Measurements from ENCODE around the gene SOS2.

Gene SOS2

GRCh38 chr14:50116181-50116956 is 115.0 kb downstream of the SOS2 start, which contains the start of gene VCPKMT:
Gene VCPKMT (minus strand): TSS chr14:50116572. CDS start chr14:50116552, 20 bp downstream.
- peak; percentile 94 for DNase-seq (ENCODE audit: low spot score)

DNA sequence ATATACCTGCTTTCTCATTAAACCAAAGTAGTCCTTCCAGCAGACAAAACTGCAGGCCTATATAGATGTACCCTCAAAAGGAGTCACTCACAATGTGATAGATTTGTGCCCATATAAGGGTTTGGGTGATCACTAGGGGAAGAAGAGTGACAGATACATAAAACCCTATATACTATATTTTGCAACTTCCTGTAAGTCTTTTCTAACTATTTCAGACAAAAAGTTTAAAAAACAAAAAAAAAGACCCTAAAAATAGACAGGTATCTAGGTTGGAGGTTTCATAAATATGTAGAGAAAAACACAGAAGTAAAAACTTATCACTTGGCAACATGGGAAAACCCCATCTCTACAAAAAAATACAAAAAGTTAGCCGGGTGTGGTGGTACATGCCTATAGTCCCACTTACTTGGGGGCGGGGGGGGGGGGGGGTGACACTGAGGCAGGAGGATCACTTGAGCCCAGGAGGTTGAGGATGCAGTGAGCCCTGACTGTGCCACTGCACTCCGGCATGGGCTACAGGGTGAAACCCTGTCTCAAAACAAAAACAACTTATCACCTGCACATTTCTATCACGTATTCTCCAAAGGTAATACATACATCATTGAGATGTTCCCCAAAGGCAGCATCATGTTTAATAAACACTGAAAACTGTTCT is 117.9 kb downstream of the SOS2 start:
- DNase-seq (ENCODE audit: low spot score) = no peak

DNA sequence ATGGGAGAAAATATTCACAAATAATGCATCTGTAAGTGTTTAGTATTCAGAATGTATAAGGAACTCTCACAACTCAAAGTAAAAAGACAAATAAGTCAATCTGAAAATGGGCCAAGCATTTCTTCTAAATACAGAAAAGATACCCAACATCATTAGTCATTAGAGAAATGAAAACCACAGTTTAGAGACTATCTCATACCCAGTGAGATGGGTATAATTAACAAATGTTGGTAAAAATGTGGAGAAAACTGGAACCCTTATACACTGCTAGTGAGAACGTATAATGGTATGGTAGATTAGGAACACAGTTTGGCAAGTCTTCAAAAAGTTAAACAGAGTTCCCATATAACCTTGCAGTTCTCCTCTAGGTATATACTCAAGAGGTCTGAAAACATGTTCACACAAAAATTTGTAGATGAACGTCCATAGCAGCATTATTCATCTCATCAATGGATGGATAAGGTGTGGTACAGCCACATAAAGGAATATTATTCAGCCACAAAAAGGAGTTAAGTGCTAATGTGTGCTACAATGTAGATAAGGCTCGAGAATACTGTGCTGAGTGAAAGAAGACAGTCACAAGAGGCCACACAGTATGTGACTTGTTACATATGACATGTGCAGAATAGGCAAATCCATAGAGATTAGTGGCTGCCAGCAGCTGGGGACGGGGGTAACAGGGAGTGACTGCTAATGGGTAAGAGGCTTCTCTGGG is 120.9 kb downstream of the SOS2 start:
- no peak for DNase-seq (ENCODE audit: low spot score)

DNA sequence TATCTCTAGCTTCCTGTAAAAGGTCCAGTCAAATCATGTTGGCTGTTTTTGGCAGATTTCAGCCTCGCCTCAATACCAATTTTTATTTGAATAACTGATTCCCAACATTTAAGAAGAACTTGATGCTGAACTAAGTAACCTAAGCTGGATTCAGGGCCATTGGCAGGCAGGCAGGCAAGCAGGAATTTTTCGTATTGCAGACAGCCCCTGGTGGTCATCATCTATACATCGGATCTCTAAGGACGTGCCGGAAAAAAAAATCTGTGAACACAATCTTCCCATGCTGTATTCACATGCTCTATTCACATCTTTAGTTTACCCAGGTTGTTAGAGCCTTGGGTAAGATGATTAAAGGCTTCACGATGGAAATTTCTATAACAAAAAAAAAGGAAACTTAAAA is 122.0 kb downstream of the SOS2 start:
- no peak for DNase-seq (ENCODE audit: low spot score)

- DNase-seq (ENCODE audit: low spot score) = no peak
These were observed 123.5 kb downstream of the SOS2 start for GRCh38 chr14:50107850-50108249.

DNA sequence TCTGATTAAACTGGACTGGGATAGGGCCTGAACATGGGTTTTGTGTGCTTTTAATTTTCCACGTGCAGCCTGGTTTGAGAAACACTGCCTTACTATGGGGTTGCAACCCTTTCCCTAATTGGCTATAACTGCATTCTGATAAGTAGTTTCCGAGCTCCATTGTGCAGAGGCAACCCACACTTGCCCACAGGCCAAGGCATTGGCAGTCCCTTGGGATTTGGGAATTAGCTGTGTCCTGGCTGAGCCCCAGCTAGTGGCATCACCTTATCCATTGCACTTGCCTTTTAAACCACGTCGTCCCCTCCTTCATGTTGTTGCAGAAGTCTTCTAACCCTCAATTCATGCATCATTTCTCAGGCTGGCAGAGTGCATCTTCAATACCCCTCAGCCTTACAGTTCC is 125.2 kb downstream of the SOS2 start:
- no peak for DNase-seq (ENCODE audit: low spot score)

DNA sequence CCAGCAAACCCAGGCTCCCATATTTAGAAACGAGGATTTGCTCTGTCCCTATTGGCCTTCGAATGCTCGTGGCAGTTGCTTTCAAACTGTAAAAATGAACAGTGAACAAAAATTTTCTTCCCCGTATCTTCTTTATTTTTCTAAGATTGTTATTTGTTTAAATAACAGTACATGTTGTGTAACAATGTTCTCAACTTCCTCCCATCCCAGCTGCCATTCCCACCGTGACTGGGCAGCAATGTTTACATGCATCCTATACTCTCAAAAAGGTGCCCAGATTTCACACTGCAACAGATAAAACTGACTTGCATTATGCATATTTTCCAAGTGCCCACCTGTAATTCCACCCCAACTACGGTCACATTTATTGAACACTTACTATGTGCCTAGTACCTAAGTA is 127.8 kb downstream of the SOS2 start:
- DNase-seq (ENCODE audit: low spot score) = no peak

- DNase-seq (ENCODE audit: low spot score) = no peak
These were observed 130.0 kb downstream of the SOS2 start for GRCh38 chr14:50101417-50101816.

GRCh38 chr14:50100805-50101204 is 130.6 kb downstream of the SOS2 start:
- no peak for DNase-seq (ENCODE audit: low spot score)

DNA sequence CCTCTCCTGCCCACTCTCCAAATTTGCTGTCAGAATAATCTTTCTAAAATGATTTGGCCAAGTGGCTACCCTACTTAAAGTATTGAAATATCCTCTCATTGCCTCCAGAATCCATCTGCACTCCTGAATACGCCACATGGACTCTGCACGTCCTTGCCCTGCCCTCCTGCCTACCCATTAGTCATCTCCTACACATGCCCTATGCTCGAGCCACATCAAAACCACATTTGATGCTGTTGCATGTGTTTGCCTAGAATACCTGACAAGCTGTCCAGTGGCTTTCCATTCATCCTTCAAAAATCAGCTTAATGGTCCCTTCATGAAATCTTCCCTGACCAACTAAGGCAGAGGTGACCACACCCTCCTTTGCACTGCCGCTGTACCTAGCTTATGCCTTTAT is 132.0 kb downstream of the SOS2 start:
- DNase-seq (ENCODE audit: low spot score) = no peak

DNA sequence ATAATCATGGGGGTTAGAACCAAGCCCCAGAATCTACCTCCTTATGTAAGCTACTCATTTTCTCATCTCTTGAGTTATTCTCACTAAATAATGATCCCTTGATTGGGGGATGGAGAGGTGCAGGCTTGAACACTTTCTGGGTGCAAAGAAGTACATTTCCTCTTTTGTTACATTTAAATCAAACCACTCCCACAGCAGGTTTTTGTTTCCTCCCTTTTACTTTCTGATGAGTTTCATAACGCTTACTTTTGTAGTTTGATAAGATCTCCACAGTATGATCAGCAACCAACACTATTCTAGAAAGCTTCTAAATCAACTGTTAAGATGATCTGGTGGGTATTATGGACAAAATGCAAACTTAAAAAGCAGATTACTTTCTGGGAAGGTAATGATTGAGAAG is 135.5 kb downstream of the SOS2 start:
- DNase-seq (ENCODE audit: low spot score) = no peak

DNA sequence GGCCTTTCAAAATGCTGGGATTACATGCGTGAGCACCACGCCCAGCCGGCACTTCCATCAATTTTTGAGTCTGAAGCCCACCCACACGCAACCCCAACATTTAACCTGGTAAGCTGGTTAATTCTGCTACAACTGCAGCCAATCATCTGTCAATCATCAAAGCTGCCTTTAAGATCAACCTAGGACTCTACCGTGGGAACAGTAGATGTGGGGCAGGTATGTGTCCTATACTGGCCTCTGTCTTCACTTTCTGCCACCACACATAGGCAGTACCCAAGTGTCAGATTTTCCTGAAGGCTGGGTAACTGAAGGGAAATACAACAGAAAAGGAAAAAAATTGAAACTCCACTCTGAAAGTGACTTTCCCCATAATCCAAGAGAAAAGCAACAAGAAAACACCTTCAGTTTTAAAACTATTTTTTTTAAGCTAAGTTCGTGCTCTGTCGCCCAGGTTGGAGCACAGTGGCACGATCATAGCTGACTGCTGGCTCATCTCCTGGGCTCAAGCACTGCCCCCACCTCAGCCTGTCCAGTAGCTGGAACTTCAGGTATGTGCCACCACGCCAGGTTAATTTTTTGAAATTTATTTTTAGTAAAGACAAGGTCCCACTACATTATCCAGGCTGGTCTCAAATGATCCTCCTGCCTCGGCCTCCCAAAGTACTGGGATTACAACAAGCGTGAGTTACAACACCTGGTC is 137.2 kb downstream of the SOS2 start:
- no peak for DNase-seq (ENCODE audit: low spot score)

DNA sequence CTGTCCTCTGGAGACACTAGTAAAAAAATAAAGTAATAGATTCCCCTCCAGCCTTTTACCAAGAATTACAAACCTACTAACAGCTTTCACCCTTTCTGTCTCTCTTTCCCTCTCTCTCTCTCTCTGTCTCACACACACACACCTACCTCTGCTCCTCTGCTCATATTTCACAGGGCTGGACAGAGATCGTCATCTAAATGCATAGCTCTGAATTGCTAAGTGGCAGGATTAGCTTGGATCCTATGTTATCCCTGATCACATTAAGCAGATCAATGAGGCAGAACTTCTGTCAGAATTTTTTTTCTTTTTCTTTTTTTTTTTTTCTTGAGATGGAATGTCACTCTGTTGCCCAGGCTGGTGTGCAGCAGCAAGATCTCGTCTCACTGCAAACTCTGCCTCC is 137.9 kb downstream of the SOS2 start:
- no peak for DNase-seq (ENCODE audit: low spot score)

GRCh38 chr14:50092006-50092555 is 139.3 kb downstream of the SOS2 start:
- no peak for DNase-seq (ENCODE audit: low spot score)

DNA sequence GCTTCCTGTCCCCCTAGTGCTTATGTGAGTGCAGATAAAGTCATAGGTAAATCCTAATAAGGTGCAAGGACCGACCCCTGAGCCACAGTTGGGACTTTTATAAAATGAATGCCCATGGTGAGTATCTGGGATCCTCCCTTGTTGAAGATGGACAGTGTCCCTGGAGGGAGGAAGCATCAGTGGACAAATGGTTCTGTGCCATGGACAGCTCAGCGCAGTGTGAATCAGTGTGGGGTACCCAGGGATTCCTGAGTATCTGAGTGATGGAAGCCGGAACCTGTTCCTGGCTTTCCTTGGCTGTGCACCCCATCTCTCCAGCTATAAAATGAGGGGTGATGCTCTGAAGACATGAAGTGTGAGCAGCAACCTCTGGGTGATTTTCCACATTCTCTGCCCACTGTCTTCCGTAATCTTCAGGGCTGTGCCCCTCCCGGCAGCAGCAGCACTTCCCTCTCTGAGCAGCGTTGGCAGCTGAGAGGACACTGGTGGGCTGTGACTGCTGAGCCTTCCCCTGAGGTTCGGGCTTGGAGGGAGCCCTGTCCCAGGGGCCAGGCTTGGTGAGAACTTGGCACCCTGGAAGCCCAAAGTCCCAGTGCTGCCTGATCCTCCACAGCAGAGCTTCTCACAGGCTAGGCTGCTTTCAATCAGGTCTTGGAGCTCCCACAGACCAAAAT is 140.0 kb downstream of the SOS2 start:
- no peak for DNase-seq (ENCODE audit: low spot score)

DNA sequence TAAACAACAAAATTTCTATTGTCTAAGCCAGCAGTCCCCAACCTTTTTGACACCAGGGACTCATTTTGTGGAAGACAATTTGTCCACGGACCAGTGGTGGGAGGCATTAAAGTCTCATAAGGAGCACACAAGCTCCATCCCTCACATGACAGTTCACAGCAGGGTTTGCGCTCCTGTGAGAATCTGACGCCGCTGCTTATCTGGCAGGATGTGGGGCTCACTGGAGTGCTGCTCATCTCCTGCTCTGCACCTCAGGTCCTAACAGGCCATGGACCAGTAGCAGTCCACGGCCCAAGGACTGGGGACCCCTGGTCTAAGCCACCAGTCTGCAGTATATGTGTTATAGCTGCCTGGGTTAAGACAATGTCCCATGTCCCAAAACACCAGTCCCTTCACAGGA is 142.2 kb downstream of the SOS2 start:
- no peak for DNase-seq (ENCODE audit: low spot score)

GRCh38 chr14:50088731-50089130 is 142.6 kb downstream of the SOS2 start:
- no peak for DNase-seq (ENCODE audit: low spot score)

DNA sequence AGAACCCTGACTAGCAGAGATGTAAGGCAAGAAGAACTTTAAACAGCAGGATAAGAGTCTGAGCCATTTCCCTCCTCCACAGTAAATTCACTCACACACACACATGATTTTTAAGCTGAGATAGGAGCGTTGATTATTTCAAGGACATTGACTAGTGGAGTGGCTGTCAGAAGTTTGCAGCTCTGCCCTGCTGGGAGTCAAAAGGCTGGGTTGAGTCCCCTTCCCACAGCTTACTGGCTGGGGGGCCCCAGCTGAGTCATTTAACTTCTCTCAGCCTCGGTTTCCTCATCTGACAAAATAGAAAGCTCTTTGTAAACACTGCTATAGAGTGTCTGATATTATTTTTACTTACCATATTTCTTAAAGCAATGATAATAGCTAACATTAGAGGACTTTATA is 143.3 kb downstream of the SOS2 start:
- no peak for DNase-seq (ENCODE audit: low spot score)

- DNase-seq (ENCODE audit: low spot score) = peak; percentile 57
These were observed 143.8 kb downstream of the SOS2 start for GRCh38 chr14:50087341-50088116.

DNA sequence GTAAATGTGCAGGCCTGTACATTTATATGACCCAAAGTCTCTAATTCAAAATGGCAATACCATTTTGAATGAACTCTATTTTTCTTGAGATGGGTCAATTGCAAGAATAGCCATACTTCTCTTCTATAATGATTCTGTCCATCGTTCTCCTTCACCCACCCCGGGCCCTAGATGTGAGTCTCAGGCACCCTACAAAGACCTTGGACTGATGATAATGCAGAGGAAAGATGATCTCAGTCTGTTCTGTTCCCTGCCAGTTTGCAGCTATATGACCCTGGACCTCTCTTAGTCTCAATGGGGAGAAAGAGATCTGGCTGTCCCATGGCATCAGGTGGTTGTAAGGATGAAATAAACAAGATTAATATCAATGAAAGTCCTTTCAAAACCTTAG is 145.1 kb downstream of the SOS2 start:
- no peak for DNase-seq (ENCODE audit: low spot score)
